Kasumi-1 (cell line): Measurements from ENCODE around the gene SLC8A1.
"Not testable (repeated sequence)": the region's sequence is repeated elsewhere in the genome, so short reads cannot be mapped to it uniquely, and the experiment has no call there.

Experiments used
- DNase-seq, 2 experiments: peaks; one replicate each; lab custom pipeline; 2025; lab: John Stamatoyannopoulos, UW

The SLC8A1 gene

DNA sequence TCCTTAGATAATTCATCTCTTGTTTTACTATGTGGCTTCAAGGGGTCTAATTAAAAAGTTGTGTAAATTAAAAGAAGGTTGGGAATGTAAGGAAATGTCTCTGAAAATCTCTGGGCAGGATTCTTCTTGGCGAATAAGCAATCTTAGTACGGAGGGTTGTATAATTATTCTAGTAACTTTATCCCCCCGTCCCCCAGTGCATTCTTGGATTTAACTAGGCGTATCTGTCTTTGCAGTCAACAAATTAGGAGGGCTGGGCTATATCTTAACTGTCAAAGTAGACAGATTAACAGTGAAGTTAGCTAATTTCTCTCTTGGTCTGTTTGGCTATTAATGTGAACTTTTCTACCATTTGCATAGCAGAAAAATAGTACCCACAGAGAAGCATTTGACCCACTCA, 343.0 kb downstream of the SLC8A1 start:
- no peak for DNase-seq

DNA sequence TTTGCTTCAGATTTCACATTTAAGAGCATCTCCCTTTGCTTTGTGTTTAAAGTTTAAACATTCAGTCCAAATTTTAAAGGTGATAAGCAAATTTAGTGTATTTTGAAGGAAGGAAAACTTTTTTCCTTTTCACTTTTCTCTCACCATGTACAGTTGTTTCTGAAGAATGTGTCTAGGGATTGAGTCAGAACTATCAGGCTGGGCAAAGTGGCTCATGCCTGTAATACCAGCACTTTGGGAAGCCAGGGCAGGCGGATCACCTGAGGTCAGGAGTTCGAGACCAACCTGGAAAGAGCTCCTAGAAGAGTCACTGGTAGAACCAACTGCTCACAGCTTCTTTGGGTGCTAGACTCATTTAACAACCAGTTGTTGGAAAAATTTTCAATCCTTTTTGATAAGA, 345.8 kb downstream of the SLC8A1 start:
- DNase-seq: no peak

DNA sequence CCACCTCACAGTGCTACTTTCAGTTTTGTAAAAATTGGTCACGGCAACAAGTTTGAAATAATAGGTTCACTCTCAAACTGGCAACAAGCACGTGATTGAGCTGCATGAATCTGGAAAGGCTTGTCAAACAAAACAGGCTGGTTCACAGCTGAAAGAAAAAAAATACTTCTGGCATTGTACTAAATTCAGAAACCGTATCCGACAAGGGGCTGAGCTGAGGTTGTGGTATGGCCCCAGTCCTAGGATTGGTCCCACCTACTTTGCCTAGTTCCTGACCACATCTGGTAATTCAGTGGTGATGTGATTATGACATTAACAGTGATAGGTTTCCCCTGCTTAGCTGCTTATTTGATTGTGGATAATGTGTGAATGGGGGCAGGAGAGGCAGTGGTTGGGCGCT, 346.3 kb downstream of the SLC8A1 start:
- DNase-seq: no peak

- DNase-seq: no peak
These were observed 348.3 kb downstream of the SLC8A1 start for GRCh38 chr2:40103590-40103989.

- no peak for DNase-seq
These were observed 348.7 kb downstream of the SLC8A1 start for GRCh38 chr2:40103163-40103562.

- no peak for DNase-seq
These were observed 349.4 kb downstream of the SLC8A1 start for GRCh38 chr2:40102447-40102846.

- DNase-seq: peak in 1 of 2 experiments; percentile 1
These were observed 350.7 kb downstream of the SLC8A1 start for GRCh38 chr2:40101131-40101575.

- no peak for DNase-seq
These were observed 351.2 kb downstream of the SLC8A1 start for GRCh38 chr2:40100676-40101075.

GRCh38 chr2:40098786-40099470, 353.0 kb downstream of the SLC8A1 start:
- no peak for DNase-seq

DNA sequence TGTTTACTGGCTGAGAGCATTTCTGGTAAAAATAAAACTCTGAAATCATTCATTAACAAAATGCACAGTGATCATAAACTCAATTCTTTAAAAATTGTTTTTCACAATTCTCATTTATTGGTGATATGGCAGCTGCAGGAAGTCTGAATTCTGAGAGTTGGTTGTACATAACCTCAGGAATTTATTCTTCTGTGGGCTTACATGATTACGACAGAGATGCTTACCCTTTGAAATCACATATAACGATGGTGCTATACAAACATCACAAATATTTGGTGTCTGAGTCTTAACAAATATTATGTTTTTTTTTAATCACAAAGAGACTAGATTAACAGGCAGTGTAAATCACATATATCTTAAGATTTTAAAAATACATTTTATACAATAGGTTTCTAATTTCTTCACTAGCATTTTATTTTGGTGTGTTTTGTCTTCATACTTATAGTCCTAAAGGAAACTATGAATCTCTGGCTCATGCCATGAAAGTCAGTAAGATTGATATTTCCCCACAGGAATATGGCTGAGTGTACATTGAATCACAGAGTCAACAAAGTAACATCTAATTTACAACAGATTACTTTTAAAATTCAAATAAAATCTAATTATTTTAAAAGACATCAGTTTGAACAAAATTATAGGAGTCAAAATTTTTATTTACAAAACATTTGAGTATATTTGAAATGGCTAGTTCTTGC, 354.1 kb downstream of the SLC8A1 start:
- DNase-seq: no peak

GRCh38 chr2:40096360-40096759, 355.5 kb downstream of the SLC8A1 start:
- DNase-seq: no peak

DNA sequence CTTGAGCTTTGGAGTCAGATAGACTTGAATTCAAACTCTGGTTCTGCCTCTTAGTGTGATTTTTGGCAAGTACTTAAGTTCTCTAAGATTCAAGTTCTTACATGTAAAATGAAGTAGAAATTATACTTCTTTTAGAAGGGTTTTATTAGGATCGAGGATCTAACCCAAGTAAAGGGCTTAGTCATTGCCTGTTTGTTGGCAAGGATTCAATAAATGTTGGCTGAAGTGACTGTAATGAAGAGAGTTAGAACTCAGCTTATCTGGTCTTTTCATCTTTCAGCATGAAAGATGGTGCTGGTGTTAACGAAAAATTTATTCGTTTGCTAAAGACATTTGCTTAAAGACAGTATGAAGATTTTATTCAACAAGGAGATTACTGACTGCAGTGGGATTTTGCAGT, 356.9 kb downstream of the SLC8A1 start:
- DNase-seq: no peak

GRCh38 chr2:40094451-40094850, 357.4 kb downstream of the SLC8A1 start:
- no peak for DNase-seq

- DNase-seq: no peak
These were observed 358.7 kb downstream of the SLC8A1 start for GRCh38 chr2:40093021-40093675.

- DNase-seq: no peak
These were observed 361.8 kb downstream of the SLC8A1 start for GRCh38 chr2:40090044-40090443.

- no peak for DNase-seq
These were observed 364.0 kb downstream of the SLC8A1 start for GRCh38 chr2:40087927-40088326.

DNA sequence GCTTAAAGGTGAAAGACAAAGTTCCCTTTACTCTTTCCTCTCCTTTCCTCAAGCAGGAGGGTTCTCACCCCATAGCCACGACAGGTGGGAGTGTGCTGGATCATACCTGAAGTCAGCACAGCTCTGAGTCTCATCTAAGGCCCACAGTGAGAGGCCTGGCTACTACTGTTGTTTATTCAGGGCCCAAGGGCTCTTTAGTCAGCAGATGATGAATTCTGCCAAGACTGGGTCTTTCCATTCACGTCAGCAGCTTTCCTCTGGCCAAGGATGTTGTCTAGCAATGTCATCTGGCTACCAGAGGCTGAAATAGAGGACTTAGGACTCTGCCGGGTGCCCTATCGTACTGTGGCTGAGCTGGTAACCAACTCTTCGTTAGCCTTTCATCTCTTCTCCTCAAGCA, 364.5 kb downstream of the SLC8A1 start:
- no peak for DNase-seq

- DNase-seq: no peak
These were observed 366.1 kb downstream of the SLC8A1 start for GRCh38 chr2:40085786-40086185.

GRCh38 chr2:40073336-40073735, 378.6 kb downstream of the SLC8A1 start:
- DNase-seq: not testable (repeated sequence)

DNA sequence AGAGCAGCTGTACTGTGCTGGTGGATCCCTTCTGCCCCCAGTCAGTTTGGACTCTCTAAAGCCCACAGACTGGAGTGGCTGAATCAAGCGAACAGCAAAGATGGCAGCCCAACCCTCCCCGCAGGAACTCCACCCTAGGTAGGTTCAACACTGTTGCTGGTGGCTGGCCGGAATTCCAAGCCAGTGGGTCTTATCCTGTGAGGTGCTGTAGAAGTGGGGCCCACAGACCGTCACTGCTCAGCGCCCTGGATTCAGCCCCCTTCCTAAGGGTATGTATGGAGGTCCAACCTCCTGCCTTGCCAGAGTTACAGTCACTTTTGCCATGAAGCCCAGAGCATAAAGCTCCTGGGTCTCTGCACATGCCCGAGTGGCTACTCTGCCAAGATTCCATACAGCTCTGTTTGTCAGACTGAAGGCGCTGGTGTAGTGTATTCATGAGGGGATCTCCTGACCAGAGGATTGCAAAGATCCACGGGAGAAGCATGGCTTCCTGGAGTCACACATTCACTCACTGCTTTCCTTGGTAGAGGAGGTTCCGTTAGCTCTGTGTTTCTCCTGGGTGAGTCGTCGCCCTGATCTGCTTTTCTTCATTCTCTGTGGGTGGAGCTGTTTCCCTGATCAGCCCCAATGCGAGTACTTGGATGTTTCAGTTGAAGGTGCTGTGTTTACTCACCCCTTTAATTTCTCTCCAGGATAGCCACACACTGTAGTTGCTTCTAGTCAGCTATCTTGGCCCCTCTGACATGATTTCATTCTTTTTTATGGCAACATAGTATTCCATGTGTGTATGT, 379.3 kb downstream of the SLC8A1 start:
- DNase-seq: no peak

- no peak for DNase-seq
These were observed 389.5 kb downstream of the SLC8A1 start for GRCh38 chr2:40062381-40062780.

- DNase-seq: no peak
These were observed 402.1 kb downstream of the SLC8A1 start for GRCh38 chr2:40049781-40050180.
